Activated CD8-positive, alpha-beta T cell treated with anti-CD3 and anti-CD28 coated beads for 36 hours (primary cell): ENCODE measurements around the gene CCDC33. TPM values are rescaled to one million over a fixed set of nuclear protein-coding genes. Genes with fewer than 3 reads are reported as not detected.

Experiments used
- ATAC-seq: fragments of 200-7000 bp; cut with Tn5 transposase; one replicate; pipeline ENCODE4 v1.10.0; 2021; ENCODE audit warnings: mild to moderate bottlenecking, moderate library complexity
- CTCF ChIA-PET: fragments of 350-600 bp; sonication (Branson Sonifier 250); formaldehyde crosslinking; loops from one replicate; lab custom pipeline; 2021; ENCODE audit warnings: antibody characterized with exemption; lab: Charles Lee
- POLR2A ChIA-PET: fragments of 350-600 bp; sonication (Branson Sonifier 250); formaldehyde crosslinking; loops from one replicate; lab custom pipeline; 2021; ENCODE audit warnings: antibody characterized with exemption; lab: Charles Lee
- DNase-seq: peaks from one replicate; pipeline ENCODE4 v3.0.0-alpha.2; 2020
- H3K27ac Mint-ChIP-seq: one replicate; pipeline ENCODE4 v1.8.0; 2021; ENCODE audit warnings: mild to moderate bottlenecking, mixed read lengths
- H3K27me3 Mint-ChIP-seq: one replicate; pipeline ENCODE4 v1.8.0; 2021; ENCODE audit warnings: mixed read lengths
- H3K36me3 Mint-ChIP-seq: one replicate; pipeline ENCODE4 v1.8.0; 2021; ENCODE audit warnings: low read depth, mixed read lengths
- H3K4me1 Mint-ChIP-seq: one replicate; pipeline ENCODE4 v1.8.0; 2021; ENCODE audit warnings: low read depth, mixed read lengths
- H3K4me3 Mint-ChIP-seq: one replicate; pipeline ENCODE4 v1.8.0; 2021; ENCODE audit warnings: mild to moderate bottlenecking, moderate library complexity, mixed read lengths
- H3K9me3 Mint-ChIP-seq: one replicate; pipeline ENCODE4 v1.8.0; 2021; ENCODE audit warnings: mixed read lengths
- CTCF ChIP-seq: fragments of 200-600 bp; IDR thresholded peaks from one replicate; pipeline ENCODE4 v1.8.0; 2022; ENCODE audit warnings: antibody characterized with exemption, mild to moderate bottlenecking
- intact Hi-C: fragments of 100-400 bp; cut with micrococcal nuclease; formaldehyde crosslinking; loops from one replicate; pipeline ENCODE4 v1.10.0; 2022
- total RNA-seq, 2 experiments: library from RNA; stranded (reverse); gene quantifications; one replicate each; pipeline ENCODE4 v1.2.3, GENCODE V29; 2021

Gene CCDC33
- total RNA-seq, 2 experiments from 2014 or later = 0.16 to 0.38 TPM

- Mint-ChIP-seq H3K4me3 (no peak overlapping the region), H3K27me3 (peaks cover 2% of the 10 kb centered on the region), H3K36me3 (no peaks in the 10 kb centered on the region), H3K4me1 (no peaks in the 10 kb centered on the region), H3K9me3 (no peaks in the 10 kb centered on the region), H3K27ac (no peak overlapping the region)
- ChIA-PET POLR2A (no interaction called here), CTCF (interaction anchor here (0.6 kb wide), 1 partner anchor 350 kb away, joined by 3 read pairs; no protein-coding TSS in a partner anchor)
- intact Hi-C loops = no loop called here
- ATAC-seq (no peak), DNase-seq (no peak)
- TF ChIP-seq CTCF = no peak
Measured at GRCh38 chr15:74207652-74208440, 28.3 kb upstream of the CCDC33 start.

DNA sequence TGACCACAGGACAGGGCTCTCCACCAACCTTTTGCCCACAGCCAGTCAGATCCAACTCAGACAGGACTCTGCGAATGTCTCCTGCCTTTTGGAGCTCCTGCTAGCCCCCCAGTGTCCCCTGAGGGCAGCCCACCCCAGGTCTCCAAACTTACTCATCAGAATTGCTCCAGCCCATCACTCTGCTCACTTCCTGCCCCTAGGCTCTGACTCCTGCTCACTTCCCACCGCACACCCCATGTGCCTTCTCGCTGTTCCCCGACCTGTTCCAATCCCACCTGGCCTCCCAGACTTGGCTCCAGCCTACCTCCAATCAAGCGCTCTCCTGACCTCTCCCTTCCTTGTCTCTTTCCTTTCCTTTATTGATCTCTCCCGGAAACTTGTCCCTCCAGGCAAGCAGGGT, 27.6 kb upstream of the CCDC33 start:
- Mint-ChIP-seq H3K9me3 (no peaks in the 10 kb centered on the region), H3K27ac (no peak overlapping the region), H3K27me3 (peaks cover 2% of the 10 kb centered on the region), H3K4me1 (no peaks in the 10 kb centered on the region), H3K4me3 (no peak overlapping the region), H3K36me3 (no peaks in the 10 kb centered on the region)
- CTCF ChIA-PET = no interaction called here
- POLR2A ChIA-PET = no interaction called here
- no peak for TF ChIP-seq CTCF
- DNase-seq (no peak), ATAC-seq (no peak)
- intact Hi-C loops = no loop called here

DNA sequence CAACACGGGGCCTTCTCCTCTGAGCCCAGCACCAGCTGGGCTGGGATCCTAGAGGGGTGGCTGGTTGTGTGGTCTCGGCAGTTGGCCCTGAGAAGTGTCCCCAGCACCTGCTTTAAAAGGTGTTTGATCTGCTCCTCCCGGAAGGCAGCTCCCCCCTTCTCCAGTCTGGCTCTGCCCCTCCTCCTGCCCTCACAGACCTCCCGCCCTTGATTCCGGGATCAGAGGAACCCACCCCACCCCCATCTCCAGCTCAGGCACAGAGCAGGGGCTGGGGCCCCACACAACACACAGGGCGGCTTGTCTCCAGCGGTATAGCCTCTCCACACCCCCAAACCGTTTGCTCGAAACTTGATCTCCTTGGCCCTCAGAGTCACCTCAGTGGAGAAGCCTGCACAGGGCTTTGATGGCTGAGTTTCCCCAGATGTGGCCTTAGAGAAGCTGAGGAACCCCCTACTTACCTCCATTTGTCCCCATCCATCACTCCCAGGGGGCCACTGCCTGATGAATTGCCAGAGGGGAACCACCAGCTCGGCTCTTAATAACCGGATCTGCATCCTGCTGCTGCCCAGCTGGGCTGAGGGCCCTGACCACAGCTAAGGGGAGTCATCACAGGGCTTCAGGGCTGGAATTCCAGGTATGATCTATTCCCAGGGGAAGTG, 27.1 kb upstream of the CCDC33 start:
- peaks cover 2% of the 10 kb centered on the region for H3K27me3 Mint-ChIP-seq
- intact Hi-C loops = no loop called here
- CTCF ChIA-PET = no interaction called here
- no peaks in the 10 kb centered on the region for H3K9me3 Mint-ChIP-seq
- no peaks in the 10 kb centered on the region for H3K36me3 Mint-ChIP-seq
- H3K4me1 Mint-ChIP-seq = no peaks in the 10 kb centered on the region
- POLR2A ChIA-PET = no interaction called here
- no peak overlapping the region for H3K4me3 Mint-ChIP-seq
- TF ChIP-seq CTCF = no peak
- ATAC-seq (no peak), DNase-seq (no peak)
- H3K27ac Mint-ChIP-seq = no peak overlapping the region

DNA sequence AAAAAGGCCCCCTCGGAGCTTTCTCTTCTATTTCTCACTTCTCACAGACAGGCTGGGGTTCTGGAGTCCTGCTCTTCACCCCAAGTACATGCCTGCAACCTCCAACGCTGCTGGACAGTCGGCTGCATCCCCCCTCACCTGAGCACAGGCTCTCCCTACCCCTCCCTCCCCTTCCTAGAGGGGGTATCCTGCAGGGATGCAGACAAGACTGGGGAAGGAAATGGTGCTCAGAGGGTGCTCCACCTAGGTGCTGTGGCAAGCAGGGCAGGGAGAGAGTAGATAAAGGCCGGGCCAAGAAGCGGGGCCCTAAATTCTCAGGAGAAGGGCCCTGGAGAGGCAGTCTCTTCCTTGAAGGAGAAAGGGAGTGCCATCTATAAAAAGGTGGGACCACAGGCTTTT, 26.6 kb upstream of the CCDC33 start:
- CTCF ChIA-PET = no interaction called here
- Mint-ChIP-seq H3K9me3 (no peaks in the 10 kb centered on the region), H3K4me1 (no peaks in the 10 kb centered on the region), H3K4me3 (no peak overlapping the region), H3K36me3 (no peaks in the 10 kb centered on the region), H3K27ac (no peak overlapping the region), H3K27me3 (peaks cover 2% of the 10 kb centered on the region)
- no peak for TF ChIP-seq CTCF
- DNase-seq (no peak), ATAC-seq (no peak)
- intact Hi-C loops = no loop called here
- POLR2A ChIA-PET = no interaction called here

GRCh38 chr15:74209997-74210671, 26.0 kb upstream of the CCDC33 start:
- no peaks in the 10 kb centered on the region for H3K36me3 Mint-ChIP-seq
- no peak for DNase-seq
- peaks cover 2% of the 10 kb centered on the region for H3K27me3 Mint-ChIP-seq
- TF ChIP-seq CTCF = no peak
- ChIA-PET CTCF (no interaction called here), POLR2A (no interaction called here)
- H3K4me1 Mint-ChIP-seq = no peaks in the 10 kb centered on the region
- intact Hi-C loops = no loop called here
- no peaks in the 10 kb centered on the region for H3K9me3 Mint-ChIP-seq
- no peak overlapping the region for H3K4me3 Mint-ChIP-seq
- no peak for ATAC-seq
- no peak overlapping the region for H3K27ac Mint-ChIP-seq
